Measurements from ENCODE around the gene GMPPA. TPM values are rescaled to one million over a fixed set of nuclear protein-coding genes. Genes with fewer than 3 reads are reported as not detected.

The GMPPA gene
- total RNA-seq, 1 experiment from 2014 or later: 51.9 TPM

DNA sequence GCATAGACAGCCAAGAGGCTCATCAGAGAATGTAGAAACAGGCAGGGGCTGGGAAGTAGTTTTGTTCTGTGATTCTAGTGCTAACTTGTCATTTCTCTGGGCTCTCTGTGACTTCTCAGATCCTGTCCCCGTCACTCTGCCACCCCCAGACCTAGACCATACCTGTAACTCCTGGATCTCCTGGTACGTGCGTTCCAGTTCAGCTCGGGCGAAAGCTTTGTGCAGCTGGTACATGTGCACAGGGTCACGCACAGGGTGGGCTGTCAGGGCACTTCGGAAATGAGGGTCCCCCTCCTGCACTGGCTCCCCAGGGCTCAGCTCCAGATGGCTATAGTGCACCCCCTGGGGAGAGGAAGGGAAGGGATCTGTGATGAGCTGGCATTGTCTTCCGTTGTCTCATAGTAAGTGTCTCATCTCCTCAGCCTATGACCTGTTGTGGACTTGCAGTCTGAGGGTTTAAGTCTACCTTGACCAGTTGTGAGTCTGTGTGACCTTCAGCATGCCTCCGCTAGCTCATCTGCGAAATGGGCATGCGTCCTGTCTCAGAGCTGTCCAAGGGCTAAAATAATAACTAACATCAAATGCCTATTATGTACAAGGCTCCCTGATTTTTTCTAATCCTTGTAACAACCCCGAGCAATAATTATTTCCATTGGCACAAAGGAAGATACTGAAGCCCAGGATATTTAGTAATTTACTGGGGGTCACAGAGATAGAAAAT, 42.3 kb downstream of the GMPPA start (continued):
- TF ChIP-seq RELA (CRISPR knock-in tag; IDR thresholded peaks at IDR 0.05; ENCODE audit: borderline replicate concordance) (no peak), ERG (CRISPR knock-in tag; IDR thresholded peaks at IDR 0.05) (no peak), AFF4 (CRISPR knock-in tag; IDR thresholded peaks at IDR 0.05; ENCODE audit: borderline replicate concordance) (no peak), ZNF263 (CRISPR knock-in tag; IDR thresholded peaks at IDR 0.05; ENCODE audit: low read depth) (no peak), EMX1 (CRISPR knock-in tag; IDR thresholded peaks at IDR 0.05) (no peak), FOXP1 (CRISPR knock-in tag; IDR thresholded peaks at IDR 0.05; ENCODE audit: borderline replicate concordance) (no peak), ZNF425 (CRISPR knock-in tag; conservative IDR thresholded peaks at IDR 0.05) (no peak)
- TF ChIP-seq, protein P1, sequence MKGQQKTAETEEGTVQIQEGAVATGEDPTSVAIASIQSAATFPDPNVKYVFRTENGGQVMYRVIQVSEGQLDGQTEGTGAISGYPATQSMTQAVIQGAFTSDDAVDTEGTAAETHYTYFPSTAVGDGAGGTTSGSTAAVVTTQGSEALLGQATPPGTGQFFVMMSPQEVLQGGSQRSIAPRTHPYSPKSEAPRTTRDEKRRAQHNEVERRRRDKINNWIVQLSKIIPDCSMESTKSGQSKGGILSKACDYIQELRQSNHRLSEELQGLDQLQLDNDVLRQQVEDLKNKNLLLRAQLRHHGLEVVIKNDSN (CRISPR knock-in tag; IDR thresholded peaks at IDR 0.05): no peak
- TF ChIP-seq, protein P2, sequence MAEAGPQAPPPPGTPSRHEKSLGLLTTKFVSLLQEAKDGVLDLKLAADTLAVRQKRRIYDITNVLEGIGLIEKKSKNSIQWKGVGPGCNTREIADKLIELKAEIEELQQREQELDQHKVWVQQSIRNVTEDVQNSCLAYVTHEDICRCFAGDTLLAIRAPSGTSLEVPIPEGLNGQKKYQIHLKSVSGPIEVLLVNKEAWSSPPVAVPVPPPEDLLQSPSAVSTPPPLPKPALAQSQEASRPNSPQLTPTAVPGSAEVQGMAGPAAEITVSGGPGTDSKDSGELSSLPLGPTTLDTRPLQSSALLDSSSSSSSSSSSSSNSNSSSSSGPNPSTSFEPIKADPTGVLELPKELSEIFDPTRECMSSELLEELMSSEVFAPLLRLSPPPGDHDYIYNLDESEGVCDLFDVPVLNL (CRISPR knock-in tag; IDR thresholded peaks at IDR 0.05; ENCODE audit: borderline replicate concordance, low read depth): no peak
- TF ChIP-seq, protein P3, sequence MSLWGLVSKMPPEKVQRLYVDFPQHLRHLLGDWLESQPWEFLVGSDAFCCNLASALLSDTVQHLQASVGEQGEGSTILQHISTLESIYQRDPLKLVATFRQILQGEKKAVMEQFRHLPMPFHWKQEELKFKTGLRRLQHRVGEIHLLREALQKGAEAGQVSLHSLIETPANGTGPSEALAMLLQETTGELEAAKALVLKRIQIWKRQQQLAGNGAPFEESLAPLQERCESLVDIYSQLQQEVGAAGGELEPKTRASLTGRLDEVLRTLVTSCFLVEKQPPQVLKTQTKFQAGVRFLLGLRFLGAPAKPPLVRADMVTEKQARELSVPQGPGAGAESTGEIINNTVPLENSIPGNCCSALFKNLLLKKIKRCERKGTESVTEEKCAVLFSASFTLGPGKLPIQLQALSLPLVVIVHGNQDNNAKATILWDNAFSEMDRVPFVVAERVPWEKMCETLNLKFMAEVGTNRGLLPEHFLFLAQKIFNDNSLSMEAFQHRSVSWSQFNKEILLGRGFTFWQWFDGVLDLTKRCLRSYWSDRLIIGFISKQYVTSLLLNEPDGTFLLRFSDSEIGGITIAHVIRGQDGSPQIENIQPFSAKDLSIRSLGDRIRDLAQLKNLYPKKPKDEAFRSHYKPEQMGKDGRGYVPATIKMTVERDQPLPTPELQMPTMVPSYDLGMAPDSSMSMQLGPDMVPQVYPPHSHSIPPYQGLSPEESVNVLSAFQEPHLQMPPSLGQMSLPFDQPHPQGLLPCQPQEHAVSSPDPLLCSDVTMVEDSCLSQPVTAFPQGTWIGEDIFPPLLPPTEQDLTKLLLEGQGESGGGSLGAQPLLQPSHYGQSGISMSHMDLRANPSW (CRISPR knock-in tag; conservative IDR thresholded peaks at IDR 0.05; ENCODE audit: low read depth): no peak

- H3K4me3 Mint-ChIP-seq: peak overlapping the region; percentile 86
- ATAC-seq (peak; percentile 23), DNase-seq (ENCODE audit: low spot score) (peak; percentile 94)
- ChIA-PET CTCF (interaction anchor here (0.5 to 41.3 kb wide), 39 partner anchors 11 to 1648 kb away, joined by 3 to 2316 read pairs (median 4); partner anchors contain the start of genes DNPEP, GMPPA, OBSL1 and STK11IP), POLR2A (interaction anchor here (0.6 to 1.1 kb wide), 2 partner anchors 53 to 539 kb away, joined by 3 to 5 read pairs; no protein-coding TSS in a partner anchor)
- H3K27me3 Mint-ChIP-seq (ENCODE audit: low read depth): peaks cover 22% of the 10 kb centered on the region
- H3K36me3 Mint-ChIP-seq: peaks cover 22% of the 10 kb centered on the region
- H3K4me1 Mint-ChIP-seq: peaks cover 36% of the 10 kb centered on the region
- H3K27ac Mint-ChIP-seq: no peak overlapping the region
- H3K9me3 Mint-ChIP-seq: no peaks in the 10 kb centered on the region
- TF ChIP-seq, protein P4, sequence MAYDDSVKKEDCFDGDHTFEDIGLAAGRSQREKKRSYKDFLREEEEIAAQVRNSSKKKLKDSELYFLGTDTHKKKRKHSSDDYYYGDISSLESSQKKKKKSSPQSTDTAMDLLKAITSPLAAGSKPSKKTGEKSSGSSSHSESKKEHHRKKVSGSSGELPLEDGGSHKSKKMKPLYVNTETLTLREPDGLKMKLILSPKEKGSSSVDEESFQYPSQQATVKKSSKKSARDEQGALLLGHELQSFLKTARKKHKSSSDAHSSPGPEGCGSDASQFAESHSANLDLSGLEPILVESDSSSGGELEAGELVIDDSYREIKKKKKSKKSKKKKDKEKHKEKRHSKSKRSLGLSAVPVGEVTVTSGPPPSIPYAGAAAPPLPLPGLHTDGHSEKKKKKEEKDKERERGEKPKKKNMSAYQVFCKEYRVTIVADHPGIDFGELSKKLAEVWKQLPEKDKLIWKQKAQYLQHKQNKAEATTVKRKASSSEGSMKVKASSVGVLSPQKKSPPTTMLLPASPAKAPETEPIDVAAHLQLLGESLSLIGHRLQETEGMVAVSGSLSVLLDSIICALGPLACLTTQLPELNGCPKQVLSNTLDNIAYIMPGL (CRISPR knock-in tag; IDR thresholded peaks at IDR 0.05): peak; percentile 99
- TF ChIP-seq, protein P5, sequence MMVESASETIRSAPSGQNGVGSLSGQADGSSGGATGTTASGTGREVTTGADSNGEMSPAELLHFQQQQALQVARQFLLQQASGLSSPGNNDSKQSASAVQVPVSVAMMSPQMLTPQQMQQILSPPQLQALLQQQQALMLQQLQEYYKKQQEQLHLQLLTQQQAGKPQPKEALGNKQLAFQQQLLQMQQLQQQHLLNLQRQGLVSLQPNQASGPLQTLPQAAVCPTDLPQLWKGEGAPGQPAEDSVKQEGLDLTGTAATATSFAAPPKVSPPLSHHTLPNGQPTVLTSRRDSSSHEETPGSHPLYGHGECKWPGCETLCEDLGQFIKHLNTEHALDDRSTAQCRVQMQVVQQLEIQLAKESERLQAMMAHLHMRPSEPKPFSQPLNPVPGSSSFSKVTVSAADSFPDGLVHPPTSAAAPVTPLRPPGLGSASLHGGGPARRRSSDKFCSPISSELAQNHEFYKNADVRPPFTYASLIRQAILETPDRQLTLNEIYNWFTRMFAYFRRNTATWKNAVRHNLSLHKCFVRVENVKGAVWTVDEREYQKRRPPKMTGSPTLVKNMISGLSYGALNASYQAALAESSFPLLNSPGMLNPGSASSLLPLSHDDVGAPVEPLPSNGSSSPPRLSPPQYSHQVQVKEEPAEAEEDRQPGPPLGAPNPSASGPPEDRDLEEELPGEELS (CRISPR knock-in tag; IDR thresholded peaks at IDR 0.05): peak; percentile 61; the same call in 1 of the 2 replicates
- TF ChIP-seq MLX (CRISPR knock-in tag; IDR thresholded peaks at IDR 0.05): no peak
These were observed 43.0 kb downstream of the GMPPA start for GRCh38 chr2:219541611-219542180.
